Activated B cell treated with CpG ODN at 0.5 μM for 24 hours (primary cell): ENCODE results near the gene HHIPL1. TPM values are rescaled to one million over a fixed set of nuclear protein-coding genes. Genes with fewer than 3 reads are reported as not detected.

Source experiments
- ATAC-seq: fragments of 200-7000 bp; cut with Tn5 transposase; one replicate; pipeline ENCODE4 v1.10.0; 2021; ENCODE audit warnings: low read depth, mild to moderate bottlenecking, moderate library complexity
- CTCF ChIA-PET: fragments of 350-600 bp; sonication (Branson Sonifier 250); formaldehyde crosslinking; loops from one replicate; lab custom pipeline; 2021; ENCODE audit warnings: antibody characterized with exemption; lab: Charles Lee
- POLR2A ChIA-PET: fragments of 350-600 bp; sonication (Branson Sonifier 250); formaldehyde crosslinking; loops from one replicate; lab custom pipeline; 2021; ENCODE audit warnings: antibody characterized with exemption; lab: Charles Lee
- DNase-seq: peaks from one replicate; pipeline ENCODE4 v3.0.0; 2022
- H3K27ac Mint-ChIP-seq: one replicate; pipeline ENCODE4 v1.8.0; 2020; ENCODE audit warnings: mixed read lengths
- H3K27me3 Mint-ChIP-seq: one replicate; pipeline ENCODE4 v1.8.0; 2021; ENCODE audit warnings: mixed read lengths
- H3K36me3 Mint-ChIP-seq: one replicate; pipeline ENCODE4 v1.8.0; 2021; ENCODE audit warnings: low read depth, mixed read lengths
- H3K4me1 Mint-ChIP-seq: one replicate; pipeline ENCODE4 v1.8.0; 2021; ENCODE audit warnings: mixed read lengths
- H3K4me3 Mint-ChIP-seq: one replicate; pipeline ENCODE4 v1.8.0; 2020; ENCODE audit warnings: mild to moderate bottlenecking, mixed read lengths
- H3K9me3 Mint-ChIP-seq: one replicate; pipeline ENCODE4 v1.8.0; 2020; ENCODE audit warnings: mixed read lengths
- CTCF ChIP-seq: fragments of 200-600 bp; IDR thresholded peaks from one replicate; pipeline ENCODE4 v1.8.0; 2022; ENCODE audit warnings: antibody characterized with exemption, mild to moderate bottlenecking
- intact Hi-C: fragments of 100-400 bp; cut with micrococcal nuclease; formaldehyde crosslinking; loops from one replicate; pipeline ENCODE4 v1.15.1; 2024
- total RNA-seq: library from RNA; stranded (reverse); gene quantifications from 2 replicates; pipeline ENCODE4 v1.2.3, GENCODE V29; 2022

The HHIPL1 gene
- total RNA-seq, 1 donor from 2014 or later: not detected

- Mint-ChIP-seq H3K9me3 (no peaks in the 10 kb centered on the region), H3K36me3 (no peaks in the 10 kb centered on the region), H3K27me3 (no peaks in the 10 kb centered on the region), H3K27ac (no peak overlapping the region), H3K4me1 (peaks cover 10% of the 10 kb centered on the region), H3K4me3 (no peak overlapping the region)
- no peak for TF ChIP-seq CTCF
- ChIA-PET POLR2A (no interaction called here), CTCF (no interaction called here)
- intact Hi-C loops: no loop called here
- DNase-seq (no peak), ATAC-seq (no peak)
Measured at GRCh38 chr14:99598774-99599173, 46.2 kb upstream of the HHIPL1 start.

GRCh38 chr14:99599393-99599792 lies 45.5 kb upstream of the HHIPL1 start:
- TF ChIP-seq CTCF: no peak
- ATAC-seq: no peak
- Mint-ChIP-seq H3K27ac (no peak overlapping the region), H3K4me1 (peaks cover 10% of the 10 kb centered on the region), H3K9me3 (no peaks in the 10 kb centered on the region), H3K36me3 (no peaks in the 10 kb centered on the region), H3K4me3 (no peak overlapping the region), H3K27me3 (no peaks in the 10 kb centered on the region)
- CTCF ChIA-PET: no interaction called here
- intact Hi-C loops: no loop called here
- no peak for DNase-seq
- POLR2A ChIA-PET: no interaction called here

GRCh38 chr14:99600232-99600888 lies 44.6 kb upstream of the HHIPL1 start:
- Mint-ChIP-seq H3K9me3 (no peaks in the 10 kb centered on the region), H3K36me3 (no peaks in the 10 kb centered on the region), H3K4me3 (no peak overlapping the region), H3K27ac (no peak overlapping the region), H3K4me1 (peaks cover 5% of the 10 kb centered on the region), H3K27me3 (no peaks in the 10 kb centered on the region)
- ChIA-PET CTCF (no interaction called here), POLR2A (no interaction called here)
- DNase-seq (no peak), ATAC-seq (no peak)
- intact Hi-C loops: loop anchor here (5.0 to 10.0 kb wide), 4 partner anchors 467 to 774 kb away; partner anchors contain the start of genes EVL, SLC25A29, WDR25 and YY1
- TF ChIP-seq CTCF: no peak

- Mint-ChIP-seq H3K27ac (no peak overlapping the region), H3K36me3 (no peaks in the 10 kb centered on the region), H3K4me1 (peaks cover 9% of the 10 kb centered on the region), H3K27me3 (no peaks in the 10 kb centered on the region), H3K4me3 (peak overlapping the region; percentile 60), H3K9me3 (no peaks in the 10 kb centered on the region)
- CTCF ChIA-PET: no interaction called here
- TF ChIP-seq CTCF: no peak
- ATAC-seq (no peak), DNase-seq (no peak)
- intact Hi-C loops: loop anchor here (5.0 to 10.0 kb wide), 4 partner anchors 466 to 773 kb away; partner anchors contain the start of genes EVL, SLC25A29, WDR25 and YY1
- POLR2A ChIA-PET: no interaction called here
Measured at GRCh38 chr14:99601361-99601831, 43.5 kb upstream of the HHIPL1 start.

- DNase-seq: no peak
- ChIA-PET POLR2A (no interaction called here), CTCF (no interaction called here)
- peak overlapping the region; percentile 60 for H3K4me3 Mint-ChIP-seq
- no peak for TF ChIP-seq CTCF
- H3K9me3 Mint-ChIP-seq: no peaks in the 10 kb centered on the region
- H3K27ac Mint-ChIP-seq: no peak overlapping the region
- no peak for ATAC-seq
- no peaks in the 10 kb centered on the region for H3K27me3 Mint-ChIP-seq
- intact Hi-C loops: loop anchor here (5.0 to 10.0 kb wide), 4 partner anchors 465 to 773 kb away; partner anchors contain the start of genes EVL, SLC25A29, WDR25 and YY1
- H3K36me3 Mint-ChIP-seq: no peaks in the 10 kb centered on the region
- H3K4me1 Mint-ChIP-seq: peaks cover 9% of the 10 kb centered on the region
Measured at GRCh38 chr14:99602054-99602787, 42.7 kb upstream of the HHIPL1 start.
